ENCODE measurements around the gene AFF3. TPM values are rescaled to one million over a fixed set of nuclear protein-coding genes. Genes with fewer than 3 reads are reported as not detected.

AFF3 gene
- total RNA-seq, 1 donor from 2014 or later, result 20.9 TPM

DNA sequence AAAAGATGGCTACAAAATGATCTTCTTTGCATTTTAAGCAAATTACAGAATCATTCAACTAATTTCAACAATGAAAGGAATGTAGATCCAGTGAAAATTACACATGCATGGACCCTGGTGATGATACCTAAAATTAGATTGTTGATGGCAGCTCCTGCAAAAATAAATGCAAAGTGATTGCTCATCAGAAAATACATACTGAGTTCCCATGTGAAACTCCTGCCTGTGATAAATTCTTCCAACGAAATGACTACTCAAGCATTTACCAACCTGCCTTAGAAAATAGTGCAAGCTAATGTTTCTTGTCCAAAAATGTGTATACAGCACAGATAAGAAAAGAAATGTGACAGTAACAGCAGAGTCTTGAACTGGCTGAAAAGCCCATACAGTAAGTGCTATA lies 352.5 kb downstream of the AFF3 start:
- no peaks in the 10 kb centered on the region for H3K27me3 Mint-ChIP-seq (ENCODE audit: low read depth)
- no peak overlapping the region for H3K27ac Mint-ChIP-seq (ENCODE audit: unreplicated experiment)

DNA sequence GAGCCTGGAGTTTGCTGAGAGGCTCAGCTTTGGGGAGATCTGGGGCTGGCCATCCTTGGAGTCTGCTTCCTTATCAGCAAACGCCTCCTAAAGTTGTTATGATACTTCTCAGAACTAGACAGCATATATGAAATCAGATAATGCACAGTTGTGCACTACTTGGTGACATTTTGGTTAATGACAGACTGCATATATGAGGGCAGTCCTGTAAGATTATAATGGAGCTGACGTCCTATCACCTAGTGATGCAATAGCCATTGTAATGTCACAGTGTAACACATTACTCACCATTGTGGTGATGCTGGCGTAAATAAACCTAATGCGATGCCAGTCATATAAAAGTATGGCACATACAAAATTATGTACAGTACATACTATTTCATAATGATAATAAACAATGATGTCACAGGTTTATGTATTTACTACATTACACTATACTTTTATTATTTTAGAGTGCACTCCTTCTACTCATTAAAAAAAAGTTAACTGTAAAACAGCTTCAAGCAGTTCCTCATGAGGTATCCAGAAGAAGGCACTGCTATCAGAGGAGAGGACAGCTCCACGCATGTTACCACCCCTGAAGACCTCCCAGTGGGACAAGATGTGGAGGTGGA lies 354.5 kb downstream of the AFF3 start:
- DNase-seq (ENCODE audit: low read depth, low spot score), result no peak
- Mint-ChIP-seq H3K36me3 (ENCODE audit: low read depth) (no peaks in the 10 kb centered on the region), H3K4me3 (no peak overlapping the region), H3K4me1 (no peaks in the 10 kb centered on the region), H3K27me3 (ENCODE audit: low read depth) (no peaks in the 10 kb centered on the region), H3K27ac (ENCODE audit: unreplicated experiment) (no peak overlapping the region), H3K9me3 (no peaks in the 10 kb centered on the region)
- TF ChIP-seq, protein P1, sequence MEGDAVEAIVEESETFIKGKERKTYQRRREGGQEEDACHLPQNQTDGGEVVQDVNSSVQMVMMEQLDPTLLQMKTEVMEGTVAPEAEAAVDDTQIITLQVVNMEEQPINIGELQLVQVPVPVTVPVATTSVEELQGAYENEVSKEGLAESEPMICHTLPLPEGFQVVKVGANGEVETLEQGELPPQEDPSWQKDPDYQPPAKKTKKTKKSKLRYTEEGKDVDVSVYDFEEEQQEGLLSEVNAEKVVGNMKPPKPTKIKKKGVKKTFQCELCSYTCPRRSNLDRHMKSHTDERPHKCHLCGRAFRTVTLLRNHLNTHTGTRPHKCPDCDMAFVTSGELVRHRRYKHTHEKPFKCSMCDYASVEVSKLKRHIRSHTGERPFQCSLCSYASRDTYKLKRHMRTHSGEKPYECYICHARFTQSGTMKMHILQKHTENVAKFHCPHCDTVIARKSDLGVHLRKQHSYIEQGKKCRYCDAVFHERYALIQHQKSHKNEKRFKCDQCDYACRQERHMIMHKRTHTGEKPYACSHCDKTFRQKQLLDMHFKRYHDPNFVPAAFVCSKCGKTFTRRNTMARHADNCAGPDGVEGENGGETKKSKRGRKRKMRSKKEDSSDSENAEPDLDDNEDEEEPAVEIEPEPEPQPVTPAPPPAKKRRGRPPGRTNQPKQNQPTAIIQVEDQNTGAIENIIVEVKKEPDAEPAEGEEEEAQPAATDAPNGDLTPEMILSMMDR (conservative IDR thresholded peaks at IDR 0.05), result no peak

More for the DNA sequence above, 352.5 kb downstream of the AFF3 start:
- DNase-seq (ENCODE audit: low read depth, low spot score), result no peak
- peaks cover under 1% of the 10 kb centered on the region for H3K9me3 Mint-ChIP-seq
- no peak overlapping the region for H3K4me3 Mint-ChIP-seq
- no peaks in the 10 kb centered on the region for H3K4me1 Mint-ChIP-seq
- peaks cover under 1% of the 10 kb centered on the region for H3K36me3 Mint-ChIP-seq (ENCODE audit: low read depth)
- TF ChIP-seq, protein P1 (conservative IDR thresholded peaks at IDR 0.05), result no peak

DNA sequence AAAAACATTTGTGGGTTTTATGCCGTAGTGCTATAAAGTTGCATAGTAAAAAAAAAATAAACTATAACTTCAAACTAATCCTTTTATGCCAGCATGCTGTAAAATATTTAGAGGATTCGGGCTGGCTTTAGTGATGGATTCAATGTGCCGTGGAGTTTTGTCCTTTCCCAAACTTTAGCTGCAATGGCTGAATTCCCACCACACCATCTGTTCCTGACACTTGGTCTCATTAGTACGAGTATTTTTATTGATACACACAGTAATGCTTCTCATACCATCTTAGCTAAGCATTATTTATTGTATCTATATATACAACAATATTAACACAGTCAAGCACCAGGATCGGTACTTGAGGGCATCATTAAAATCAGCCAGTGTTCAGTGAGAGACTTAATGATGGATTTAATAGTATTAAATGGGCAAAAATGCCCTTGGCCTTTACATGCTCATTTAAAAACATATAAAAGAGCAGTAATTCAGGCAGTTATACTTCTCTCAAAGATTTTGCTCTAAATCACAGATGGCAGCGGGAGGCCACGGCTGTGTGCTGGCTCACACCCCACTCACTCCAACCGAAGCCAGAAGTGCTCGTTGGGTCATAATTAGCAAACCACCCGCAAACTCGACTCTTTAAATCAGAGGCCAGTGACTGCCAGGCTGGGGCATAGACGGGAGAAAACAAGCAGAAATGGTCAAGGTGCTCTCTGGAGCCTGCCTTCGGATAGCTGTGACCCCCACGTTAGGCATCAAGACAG lies 355.6 kb downstream of the AFF3 start:
- Mint-ChIP-seq H3K36me3 (ENCODE audit: low read depth) (no peaks in the 10 kb centered on the region), H3K4me1 (no peaks in the 10 kb centered on the region), H3K27ac (ENCODE audit: unreplicated experiment) (no peak overlapping the region), H3K4me3 (no peak overlapping the region), H3K9me3 (no peaks in the 10 kb centered on the region), H3K27me3 (ENCODE audit: low read depth) (no peaks in the 10 kb centered on the region)
- TF ChIP-seq, protein P1 (conservative IDR thresholded peaks at IDR 0.05), result no peak
- DNase-seq (ENCODE audit: low read depth, low spot score), result no peak

DNA sequence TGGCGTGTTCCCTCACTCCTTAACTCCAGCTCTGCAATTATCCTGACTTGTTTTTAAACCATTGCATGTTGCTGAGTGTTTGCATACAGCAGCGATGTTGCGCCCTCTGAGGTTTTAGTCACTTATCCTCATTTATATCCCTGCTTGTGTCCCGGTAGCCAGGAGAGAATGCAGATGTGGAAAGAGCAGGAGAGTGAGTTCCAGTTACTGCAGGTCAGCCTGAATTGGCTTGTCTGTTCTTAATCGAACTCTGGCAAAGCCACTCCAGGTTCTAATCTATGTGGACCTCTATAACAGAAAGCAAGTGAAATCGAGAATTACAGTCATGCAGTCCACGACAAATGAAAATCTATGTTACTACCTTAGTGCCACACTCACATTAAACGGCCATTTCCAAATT lies 357.4 kb downstream of the AFF3 start:
- Mint-ChIP-seq H3K36me3 (ENCODE audit: low read depth) (peaks cover 7% of the 10 kb centered on the region), H3K4me3 (no peak overlapping the region), H3K27me3 (ENCODE audit: low read depth) (no peaks in the 10 kb centered on the region), H3K9me3 (peaks cover 7% of the 10 kb centered on the region), H3K27ac (ENCODE audit: unreplicated experiment) (no peak overlapping the region), H3K4me1 (no peaks in the 10 kb centered on the region)
- DNase-seq (ENCODE audit: low read depth, low spot score), result no peak
- TF ChIP-seq, protein P1 (conservative IDR thresholded peaks at IDR 0.05), result no peak

DNA sequence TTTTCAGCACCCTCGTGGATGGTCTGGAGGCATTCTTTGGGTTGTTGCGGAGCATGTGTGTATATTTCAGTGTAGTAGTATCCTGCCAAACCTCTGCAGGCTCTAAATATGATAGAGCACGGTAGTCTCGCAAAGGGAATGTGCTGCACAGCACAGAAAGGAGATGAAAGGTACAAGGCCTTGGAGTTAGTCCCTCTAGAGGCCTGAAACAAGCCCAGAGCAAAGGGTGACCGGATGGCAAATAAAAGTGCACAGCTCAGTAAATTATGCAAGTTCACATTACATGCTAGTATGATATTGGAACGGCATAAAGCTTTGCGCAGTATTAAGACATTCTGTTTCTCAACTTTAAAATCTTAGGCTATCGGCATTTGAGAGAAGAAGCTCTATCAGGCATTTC lies 358.1 kb downstream of the AFF3 start:
- Mint-ChIP-seq H3K36me3 (ENCODE audit: low read depth) (peaks cover 7% of the 10 kb centered on the region), H3K4me1 (no peaks in the 10 kb centered on the region)

More for the DNA sequence above, 358.1 kb downstream of the AFF3 start:
- Mint-ChIP-seq H3K27me3 (ENCODE audit: low read depth) (no peaks in the 10 kb centered on the region), H3K4me3 (no peak overlapping the region), H3K9me3 (peaks cover 7% of the 10 kb centered on the region), H3K27ac (ENCODE audit: unreplicated experiment) (no peak overlapping the region)
- no peak for DNase-seq (ENCODE audit: low read depth, low spot score)
- TF ChIP-seq, protein P1 (conservative IDR thresholded peaks at IDR 0.05), result no peak
